ENCODE data around the gene REXO5.
"Not testable (repeated sequence)": the region's sequence is repeated elsewhere in the genome, so short reads cannot be mapped to it uniquely, and the experiment has no call there.

Gene REXO5

DNA sequence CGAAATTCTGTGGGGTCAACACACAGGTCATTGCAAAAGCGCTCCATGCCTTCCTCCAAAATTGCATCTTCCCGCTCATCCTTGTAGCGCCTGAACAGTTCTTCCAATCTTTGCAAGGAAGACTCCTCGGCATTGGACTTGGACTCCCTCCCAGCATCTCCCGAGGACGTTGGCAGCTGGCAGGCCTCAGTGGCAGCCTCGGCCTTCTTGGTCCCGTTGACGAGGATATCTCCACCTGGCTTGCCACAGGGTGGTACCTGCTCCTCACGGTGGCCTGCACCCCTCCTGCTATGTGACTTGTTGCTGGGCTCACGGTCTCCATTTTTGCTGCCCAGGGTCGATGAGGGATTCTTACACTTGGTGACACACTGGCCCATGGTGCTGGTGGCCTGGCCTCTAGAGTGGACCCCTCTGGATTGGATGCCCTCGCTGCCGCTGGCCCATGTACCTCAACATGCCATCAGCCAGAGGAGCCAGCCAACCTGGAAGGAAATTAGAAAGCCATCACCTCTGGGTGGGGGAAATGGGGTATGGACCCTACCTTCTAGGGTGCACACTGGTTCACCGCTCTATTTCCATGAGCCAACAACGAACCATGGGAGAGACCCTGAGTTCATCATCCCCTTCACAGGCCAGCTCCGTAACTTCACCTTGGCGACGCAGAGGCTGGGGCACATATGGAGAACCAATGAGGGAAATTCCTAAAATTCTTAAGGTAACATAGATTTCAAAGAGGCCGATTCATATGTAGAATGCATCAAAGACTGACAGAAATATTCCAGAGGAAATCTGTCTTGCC, 56.0 kb downstream of the REXO5 start:
- Histone ChIP-seq H3K9me3 (ENCODE audit: severe bottlenecking) (no peaks in the 10 kb centered on the region), H3K27me3 (ENCODE audit: insufficient read depth, poor library complexity, severe bottlenecking) (no peaks in the 10 kb centered on the region), H3K4me1 (ENCODE audit: insufficient read depth, poor library complexity, severe bottlenecking) (peaks cover 26% of the 10 kb centered on the region), H3K36me3 (ENCODE audit: low read depth) (peaks cover 32% of the 10 kb centered on the region), H3K27ac (ENCODE audit: poor library complexity, severe bottlenecking) (no peak overlapping the region), H3K4me3 (ENCODE audit: severe bottlenecking) (no peak overlapping the region)
- DNase-seq (ENCODE audit: low spot score) (no peak), ATAC-seq (ENCODE audit: low read depth) (no peak)
- TF ChIP-seq, protein P1, sequence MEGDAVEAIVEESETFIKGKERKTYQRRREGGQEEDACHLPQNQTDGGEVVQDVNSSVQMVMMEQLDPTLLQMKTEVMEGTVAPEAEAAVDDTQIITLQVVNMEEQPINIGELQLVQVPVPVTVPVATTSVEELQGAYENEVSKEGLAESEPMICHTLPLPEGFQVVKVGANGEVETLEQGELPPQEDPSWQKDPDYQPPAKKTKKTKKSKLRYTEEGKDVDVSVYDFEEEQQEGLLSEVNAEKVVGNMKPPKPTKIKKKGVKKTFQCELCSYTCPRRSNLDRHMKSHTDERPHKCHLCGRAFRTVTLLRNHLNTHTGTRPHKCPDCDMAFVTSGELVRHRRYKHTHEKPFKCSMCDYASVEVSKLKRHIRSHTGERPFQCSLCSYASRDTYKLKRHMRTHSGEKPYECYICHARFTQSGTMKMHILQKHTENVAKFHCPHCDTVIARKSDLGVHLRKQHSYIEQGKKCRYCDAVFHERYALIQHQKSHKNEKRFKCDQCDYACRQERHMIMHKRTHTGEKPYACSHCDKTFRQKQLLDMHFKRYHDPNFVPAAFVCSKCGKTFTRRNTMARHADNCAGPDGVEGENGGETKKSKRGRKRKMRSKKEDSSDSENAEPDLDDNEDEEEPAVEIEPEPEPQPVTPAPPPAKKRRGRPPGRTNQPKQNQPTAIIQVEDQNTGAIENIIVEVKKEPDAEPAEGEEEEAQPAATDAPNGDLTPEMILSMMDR (IDR thresholded peaks at IDR 0.05; ENCODE audit: poor library complexity, severe bottlenecking) = no peak

DNA sequence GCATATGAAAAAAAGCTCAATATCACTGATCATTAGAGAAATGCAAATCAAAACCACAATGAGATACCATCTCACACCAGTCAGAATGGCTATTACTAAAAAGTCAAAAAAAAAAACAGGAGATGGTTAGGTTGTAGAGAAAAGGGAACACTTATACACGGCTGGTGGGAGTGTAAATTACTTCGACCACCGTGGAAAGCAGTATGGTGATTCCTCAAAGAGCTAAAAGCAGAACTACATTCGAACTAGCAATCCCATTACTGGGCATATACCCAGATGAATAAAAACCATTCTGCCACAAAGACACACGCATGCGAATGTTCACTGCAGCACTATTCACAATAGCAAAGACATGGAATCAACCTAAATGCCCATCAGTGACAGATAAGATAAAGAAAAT, 58.0 kb downstream of the REXO5 start:
- ATAC-seq (ENCODE audit: low read depth); H3K4me3 ChIP-seq (ENCODE audit: severe bottlenecking); H3K9me3 ChIP-seq (ENCODE audit: severe bottlenecking); DNase-seq (ENCODE audit: low spot score); H3K27me3 ChIP-seq (ENCODE audit: insufficient read depth, poor library complexity, severe bottlenecking): not testable (repeated sequence)
- H3K4me1 ChIP-seq (ENCODE audit: insufficient read depth, poor library complexity, severe bottlenecking) = peaks cover 38% of the 10 kb centered on the region
- peaks cover 28% of the 10 kb centered on the region for H3K36me3 ChIP-seq (ENCODE audit: low read depth)
- H3K27ac ChIP-seq (ENCODE audit: poor library complexity, severe bottlenecking) = peak overlapping the region; percentile 96

GRCh38 chr16:20865420-20866131, 59.2 kb downstream of the REXO5 start:
- Histone ChIP-seq H3K36me3 (ENCODE audit: low read depth) (peaks cover 16% of the 10 kb centered on the region; the same call in 1 of the 2 replicates), H3K27ac (ENCODE audit: poor library complexity, severe bottlenecking) (peak overlapping the region; percentile 96), H3K4me3 (ENCODE audit: severe bottlenecking) (no peak overlapping the region), H3K27me3 (ENCODE audit: insufficient read depth, poor library complexity, severe bottlenecking) (no peaks in the 10 kb centered on the region), H3K9me3 (ENCODE audit: severe bottlenecking) (no peaks in the 10 kb centered on the region), H3K4me1 (ENCODE audit: insufficient read depth, poor library complexity, severe bottlenecking) (peaks cover 48% of the 10 kb centered on the region)
- DNase-seq (ENCODE audit: low spot score) (no peak), ATAC-seq (ENCODE audit: low read depth) (peak; percentile 66)
- TF ChIP-seq, protein P1 (IDR thresholded peaks at IDR 0.05; ENCODE audit: poor library complexity, severe bottlenecking) = no peak

DNA sequence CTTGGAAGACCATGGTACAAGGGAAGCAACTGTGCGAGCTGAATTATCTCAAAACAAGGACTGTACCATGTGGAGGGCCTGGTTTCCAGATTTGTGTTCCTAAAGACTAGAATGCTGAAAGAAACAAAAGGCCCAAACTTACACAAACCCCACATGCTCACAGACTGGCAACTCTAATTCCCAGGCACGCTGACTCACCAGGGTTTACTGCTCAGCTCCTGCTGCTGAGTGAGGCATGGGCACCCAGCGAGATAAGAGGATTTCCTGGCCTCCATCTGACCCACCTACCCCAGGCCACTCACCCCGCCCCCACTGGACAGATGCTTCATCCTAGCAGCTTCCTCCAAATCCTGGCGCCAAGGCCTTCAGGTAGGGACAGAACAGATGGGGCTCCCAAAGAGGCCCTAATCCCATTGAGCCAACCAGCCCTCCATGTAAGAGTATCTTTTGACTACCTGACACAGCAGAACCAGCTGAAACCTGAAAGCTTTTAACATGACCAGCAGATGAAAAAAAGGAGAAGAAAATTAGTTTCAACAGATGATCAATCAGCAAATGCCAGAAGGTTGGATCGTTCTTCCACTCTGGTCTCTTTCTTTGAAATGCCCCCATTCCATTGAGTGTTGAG, 59.9 kb downstream of the REXO5 start:
- Histone ChIP-seq H3K36me3 (ENCODE audit: low read depth) (peaks cover 12% of the 10 kb centered on the region; the same call in 1 of the 2 replicates), H3K27ac (ENCODE audit: poor library complexity, severe bottlenecking) (peak overlapping the region; percentile 96), H3K9me3 (ENCODE audit: severe bottlenecking) (no peaks in the 10 kb centered on the region), H3K27me3 (ENCODE audit: insufficient read depth, poor library complexity, severe bottlenecking) (no peaks in the 10 kb centered on the region), H3K4me3 (ENCODE audit: severe bottlenecking) (no peak overlapping the region), H3K4me1 (ENCODE audit: insufficient read depth, poor library complexity, severe bottlenecking) (peaks cover 48% of the 10 kb centered on the region)
- TF ChIP-seq, protein P1 (IDR thresholded peaks at IDR 0.05; ENCODE audit: poor library complexity, severe bottlenecking) = no peak
- DNase-seq (ENCODE audit: low spot score) (peak; percentile 89), ATAC-seq (ENCODE audit: low read depth) (peak; percentile 93)

DNA sequence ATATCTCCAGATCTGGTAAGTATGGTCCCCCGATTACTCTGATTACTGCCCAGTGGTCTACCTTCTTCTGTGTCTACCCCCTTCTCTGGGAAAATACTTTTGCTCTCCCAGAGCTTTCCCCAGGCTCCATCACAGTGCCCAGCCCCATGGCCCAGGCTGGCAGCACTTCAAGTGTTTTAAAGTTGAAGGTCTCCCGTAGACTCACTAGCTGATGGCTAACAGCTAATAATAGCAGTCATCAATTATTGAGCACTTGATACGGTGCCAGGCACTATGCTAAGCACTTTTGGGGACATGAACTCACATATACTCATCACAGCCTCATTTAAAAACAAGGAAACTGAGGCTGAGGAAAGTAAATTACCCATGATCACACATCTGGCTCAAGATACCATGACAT, 60.5 kb downstream of the REXO5 start:
- Histone ChIP-seq H3K36me3 (ENCODE audit: low read depth) (peaks cover 10% of the 10 kb centered on the region; the same call in 1 of the 2 replicates), H3K9me3 (ENCODE audit: severe bottlenecking) (no peaks in the 10 kb centered on the region), H3K4me1 (ENCODE audit: insufficient read depth, poor library complexity, severe bottlenecking) (peaks cover 48% of the 10 kb centered on the region), H3K27me3 (ENCODE audit: insufficient read depth, poor library complexity, severe bottlenecking) (no peaks in the 10 kb centered on the region), H3K27ac (ENCODE audit: poor library complexity, severe bottlenecking) (peak overlapping the region; percentile 96), H3K4me3 (ENCODE audit: severe bottlenecking) (no peak overlapping the region)
- DNase-seq (ENCODE audit: low spot score) = no peak
- TF ChIP-seq, protein P1 (IDR thresholded peaks at IDR 0.05; ENCODE audit: poor library complexity, severe bottlenecking) = no peak
- no peak for ATAC-seq (ENCODE audit: low read depth)
